Central memory CD8-positive, alpha-beta T cell (primary cell): Measurements from ENCODE around the gene ZDHHC7.

Experiments
- ATAC-seq: fragments of 150-1000 bp; cut with Tn5 transposase; replicated peaks from 2 replicates; pipeline ENCODE4 v1.10.0; 2022; ENCODE audit warnings: mild to moderate bottlenecking, moderate FRiP score, moderate number of reproducible peaks; ENCODE audit not compliant: poor library complexity, severe bottlenecking; ENCODE audit errors: extremely low read depth
- DNase-seq, 2 donors: peaks; one replicate each; pipeline ENCODE4 v3.0.0; 2021; ENCODE audit warnings: low spot score in 2 of 2
- H3K27ac Mint-ChIP-seq: one replicate; pipeline ENCODE4 v1.8.0; 2022; ENCODE audit warnings: low read depth, mild to moderate bottlenecking, moderate library complexity, mixed read lengths
- H3K27me3 Mint-ChIP-seq: one replicate; pipeline ENCODE4 v1.8.0; 2022; ENCODE audit warnings: mixed read lengths
- H3K36me3 Mint-ChIP-seq: one replicate; pipeline ENCODE4 v1.8.0; 2022; ENCODE audit warnings: mild to moderate bottlenecking, moderate library complexity, mixed read lengths; ENCODE audit not compliant: insufficient read depth
- H3K4me1 Mint-ChIP-seq: one replicate; pipeline ENCODE4 v1.8.0; 2022; ENCODE audit warnings: mixed read lengths
- H3K4me3 Mint-ChIP-seq: one replicate; pipeline ENCODE4 v1.8.0; 2022; ENCODE audit warnings: mild to moderate bottlenecking, moderate library complexity, mixed read lengths
- H3K9me3 Mint-ChIP-seq: one replicate; pipeline ENCODE4 v1.8.0; 2022; ENCODE audit warnings: mixed read lengths

Gene ZDHHC7

GRCh38 chr16:85007496-85008214, 3.7 kb downstream of the ZDHHC7 start:
- Mint-ChIP-seq H3K36me3 (peaks cover 18% of the 10 kb centered on the region), H3K27ac (peak overlapping the region; percentile 50), H3K27me3 (no peaks in the 10 kb centered on the region), H3K4me1 (peaks cover 74% of the 10 kb centered on the region), H3K4me3 (no peak overlapping the region), H3K9me3 (no peaks in the 10 kb centered on the region)
- DNase-seq (no peak), ATAC-seq (no peak)

- no peak for DNase-seq
- Mint-ChIP-seq H3K4me3 (no peak overlapping the region), H3K27ac (no peak overlapping the region)
Observed at GRCh38 chr16:85006639-85007038, 4.7 kb downstream of the ZDHHC7 start.

GRCh38 chr16:85005285-85006069, 5.9 kb downstream of the ZDHHC7 start:
- Mint-ChIP-seq H3K4me3 (no peak overlapping the region), H3K9me3 (no peaks in the 10 kb centered on the region), H3K4me1 (peaks cover 73% of the 10 kb centered on the region), H3K27me3 (no peaks in the 10 kb centered on the region), H3K36me3 (peaks cover 11% of the 10 kb centered on the region), H3K27ac (no peak overlapping the region)
- no peak for DNase-seq
- no peak for ATAC-seq

More at GRCh38 chr16:85006639-85007038, 4.7 kb downstream of the ZDHHC7 start:
- Mint-ChIP-seq H3K4me1 (peaks cover 80% of the 10 kb centered on the region), H3K36me3 (peaks cover 16% of the 10 kb centered on the region), H3K27me3 (no peaks in the 10 kb centered on the region), H3K9me3 (no peaks in the 10 kb centered on the region)
- ATAC-seq: no peak

- no peak overlapping the region for H3K4me3 Mint-ChIP-seq
- no peaks in the 10 kb centered on the region for H3K9me3 Mint-ChIP-seq
- peaks cover 8% of the 10 kb centered on the region for H3K36me3 Mint-ChIP-seq
- H3K27ac Mint-ChIP-seq: no peak overlapping the region
- DNase-seq (no peak), ATAC-seq (no peak)
- peaks cover 67% of the 10 kb centered on the region for H3K4me1 Mint-ChIP-seq
- no peaks in the 10 kb centered on the region for H3K27me3 Mint-ChIP-seq
Observed at GRCh38 chr16:85004587-85005205, 6.6 kb downstream of the ZDHHC7 start.

GRCh38 chr16:85003725-85004586, 7.4 kb downstream of the ZDHHC7 start:
- H3K27ac Mint-ChIP-seq: no peak overlapping the region
- H3K36me3 Mint-ChIP-seq: peaks cover 10% of the 10 kb centered on the region
- no peaks in the 10 kb centered on the region for H3K27me3 Mint-ChIP-seq
- DNase-seq (no peak), ATAC-seq (no peak)
- H3K4me3 Mint-ChIP-seq: no peak overlapping the region
- no peaks in the 10 kb centered on the region for H3K9me3 Mint-ChIP-seq
- peaks cover 71% of the 10 kb centered on the region for H3K4me1 Mint-ChIP-seq

- H3K36me3 Mint-ChIP-seq: peaks cover 14% of the 10 kb centered on the region
- ATAC-seq (no peak), DNase-seq (no peak)
- H3K27me3 Mint-ChIP-seq: no peaks in the 10 kb centered on the region
- H3K9me3 Mint-ChIP-seq: no peaks in the 10 kb centered on the region
- no peak overlapping the region for H3K4me3 Mint-ChIP-seq
- peak overlapping the region; percentile 26 for H3K27ac Mint-ChIP-seq
- peaks cover 65% of the 10 kb centered on the region for H3K4me1 Mint-ChIP-seq
Observed at GRCh38 chr16:85003076-85003475, 8.3 kb downstream of the ZDHHC7 start.

- ATAC-seq: no peak
- no peak for DNase-seq
- Mint-ChIP-seq H3K27me3 (no peaks in the 10 kb centered on the region), H3K4me3 (no peak overlapping the region), H3K9me3 (no peaks in the 10 kb centered on the region), H3K4me1 (peaks cover 60% of the 10 kb centered on the region), H3K27ac (peak overlapping the region; percentile 26), H3K36me3 (peaks cover 17% of the 10 kb centered on the region)
Observed at GRCh38 chr16:85002608-85003007, 8.7 kb downstream of the ZDHHC7 start.

GRCh38 chr16:85002099-85002541, 9.2 kb downstream of the ZDHHC7 start:
- Mint-ChIP-seq H3K4me3 (no peak overlapping the region), H3K36me3 (peaks cover 21% of the 10 kb centered on the region), H3K9me3 (no peaks in the 10 kb centered on the region), H3K4me1 (peaks cover 55% of the 10 kb centered on the region), H3K27ac (no peak overlapping the region), H3K27me3 (no peaks in the 10 kb centered on the region)
- ATAC-seq: no peak
- DNase-seq: no peak

- H3K36me3 Mint-ChIP-seq: peaks cover 28% of the 10 kb centered on the region
- no peak overlapping the region for H3K4me3 Mint-ChIP-seq
- H3K4me1 Mint-ChIP-seq: peaks cover 57% of the 10 kb centered on the region
- DNase-seq (no peak), ATAC-seq (no peak)
- H3K27me3 Mint-ChIP-seq: no peaks in the 10 kb centered on the region
- peak overlapping the region; percentile 88 for H3K27ac Mint-ChIP-seq
- H3K9me3 Mint-ChIP-seq: no peaks in the 10 kb centered on the region
Observed at GRCh38 chr16:84999857-85000480, 11.4 kb downstream of the ZDHHC7 start.

GRCh38 chr16:84999200-84999599, 12.1 kb downstream of the ZDHHC7 start:
- no peak for ATAC-seq
- Mint-ChIP-seq H3K27me3 (no peaks in the 10 kb centered on the region), H3K36me3 (peaks cover 31% of the 10 kb centered on the region), H3K27ac (peak overlapping the region; percentile 88), H3K9me3 (no peaks in the 10 kb centered on the region), H3K4me3 (no peak overlapping the region), H3K4me1 (peaks cover 50% of the 10 kb centered on the region)
- DNase-seq: no peak

GRCh38 chr16:84996365-84996764, 15.0 kb downstream of the ZDHHC7 start:
- Mint-ChIP-seq H3K4me1 (peaks cover 29% of the 10 kb centered on the region), H3K27me3 (no peaks in the 10 kb centered on the region), H3K4me3 (no peak overlapping the region), H3K36me3 (peaks cover 51% of the 10 kb centered on the region), H3K9me3 (no peaks in the 10 kb centered on the region), H3K27ac (peak overlapping the region; percentile 86)
- DNase-seq (no peak), ATAC-seq (no peak)

GRCh38 chr16:84995663-84996062, 15.7 kb downstream of the ZDHHC7 start:
- Mint-ChIP-seq H3K27ac (peak overlapping the region; percentile 86), H3K4me3 (no peak overlapping the region), H3K36me3 (peaks cover 55% of the 10 kb centered on the region), H3K4me1 (peaks cover 31% of the 10 kb centered on the region), H3K27me3 (no peaks in the 10 kb centered on the region), H3K9me3 (no peaks in the 10 kb centered on the region)
- peak; percentile 94 for ATAC-seq
- peak in 1 of 2 donors; percentile 43 for DNase-seq
